T1000 (cell line): Measurements from ENCODE around the gene VARS2.
"Not testable (repeated sequence)": the region's sequence is repeated elsewhere in the genome, so short reads cannot be mapped to it uniquely, and the experiment has no call there.

Source experiments
- DNase-seq: peaks from one replicate; lab custom pipeline; 2025; ENCODE audit warnings: mixed read lengths; lab: John Stamatoyannopoulos, UW

Gene VARS2

DNA sequence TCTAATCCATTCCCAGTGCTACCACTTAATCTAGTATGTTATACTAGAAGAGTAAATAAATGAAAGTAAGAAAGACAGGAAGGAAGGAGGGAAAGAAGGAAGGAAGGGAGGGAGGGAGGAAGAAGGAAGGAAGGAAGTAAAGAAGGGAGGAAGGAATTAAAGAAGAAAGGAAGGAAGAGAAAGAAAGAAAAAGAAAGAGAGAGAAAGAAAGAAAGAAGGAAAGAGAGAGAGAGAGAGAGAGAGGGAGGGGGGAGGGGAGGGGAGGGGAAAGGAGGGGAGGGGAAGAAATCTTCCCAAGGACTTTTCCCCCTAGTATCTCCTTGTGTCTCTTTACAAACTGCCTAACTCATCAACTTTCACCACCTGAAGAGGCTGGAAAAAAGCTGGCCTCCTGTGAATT, 48.7 kb downstream of the VARS2 start:
- no peak for DNase-seq

DNA sequence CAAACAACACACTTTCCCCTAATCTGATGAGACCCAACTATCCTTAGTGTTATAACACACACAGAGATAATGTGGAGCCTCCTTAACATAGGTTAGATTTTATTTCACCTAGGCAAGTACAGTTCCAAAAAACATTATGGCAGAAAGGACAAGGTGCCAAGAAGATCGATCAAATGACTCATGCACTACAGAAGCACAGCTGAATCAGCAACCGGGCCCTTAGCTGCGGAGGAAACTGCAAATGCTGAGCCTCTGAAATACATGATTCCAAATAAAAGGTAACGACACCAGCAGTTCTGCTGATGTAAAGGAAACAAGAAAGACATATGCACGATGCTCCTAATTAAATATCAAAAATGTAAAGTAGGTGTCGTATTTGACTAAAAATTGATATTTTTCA, 49.6 kb downstream of the VARS2 start:
- DNase-seq: no peak

DNA sequence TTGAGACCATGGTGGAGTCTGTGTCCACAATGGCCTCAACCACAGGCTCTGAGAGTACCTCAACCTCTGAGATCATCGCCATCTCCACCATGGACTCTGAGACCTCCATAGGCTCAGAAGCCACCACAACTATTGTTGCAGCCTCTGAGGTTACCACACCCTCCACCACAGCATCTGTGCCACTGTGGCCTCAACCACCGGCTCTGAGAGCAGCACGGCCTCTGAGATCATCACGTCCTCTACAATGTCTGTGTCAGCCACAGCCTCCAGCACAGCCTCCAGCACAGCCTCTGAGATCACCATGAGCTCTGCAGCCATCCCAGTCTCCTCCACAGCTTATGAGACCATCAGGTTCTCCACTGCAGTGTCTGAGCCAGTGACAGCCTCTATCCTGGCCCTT, 50.0 kb downstream of the VARS2 start:
- DNase-seq: no peak

DNA sequence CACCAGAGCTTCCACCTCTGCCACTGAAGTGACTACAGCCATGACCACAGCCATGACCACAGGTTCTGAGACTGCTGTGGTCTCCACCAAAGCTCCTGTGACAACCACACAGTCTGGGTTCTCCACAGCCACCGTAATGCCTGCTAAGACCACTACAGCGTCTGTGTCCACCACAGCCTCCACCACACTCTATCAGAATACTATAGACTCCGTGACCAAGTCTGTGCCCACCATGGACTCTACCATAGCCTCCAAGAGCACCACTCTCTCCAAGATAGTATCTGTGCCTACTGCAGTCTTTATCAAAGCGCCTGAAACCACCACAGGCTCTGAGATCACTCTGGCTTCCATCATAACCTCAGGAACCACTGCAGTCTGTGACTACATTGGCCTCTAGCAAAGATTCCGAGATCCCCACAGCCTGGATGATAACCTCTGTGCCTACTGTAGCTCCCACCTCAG, 51.1 kb downstream of the VARS2 start:
- DNase-seq: no peak

DNA sequence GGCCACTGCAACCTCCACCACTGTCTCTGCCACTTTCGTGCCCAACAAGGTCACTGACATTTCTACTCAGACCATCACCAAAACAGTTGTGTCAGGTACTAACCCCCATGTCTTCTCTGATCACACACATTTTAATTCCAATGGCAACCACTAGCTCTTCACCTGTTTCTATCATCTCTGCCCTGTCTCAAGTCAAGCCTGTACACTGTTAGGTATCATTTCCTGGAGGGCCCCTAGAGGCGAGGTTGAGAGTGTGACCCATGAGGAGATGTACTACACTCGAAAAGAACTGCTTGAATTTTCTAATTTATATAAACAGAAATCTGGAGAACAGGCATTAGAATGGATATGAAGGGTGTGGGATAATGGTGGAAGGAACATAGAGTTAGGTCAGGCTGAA, 52.1 kb downstream of the VARS2 start:
- no peak for DNase-seq

DNA sequence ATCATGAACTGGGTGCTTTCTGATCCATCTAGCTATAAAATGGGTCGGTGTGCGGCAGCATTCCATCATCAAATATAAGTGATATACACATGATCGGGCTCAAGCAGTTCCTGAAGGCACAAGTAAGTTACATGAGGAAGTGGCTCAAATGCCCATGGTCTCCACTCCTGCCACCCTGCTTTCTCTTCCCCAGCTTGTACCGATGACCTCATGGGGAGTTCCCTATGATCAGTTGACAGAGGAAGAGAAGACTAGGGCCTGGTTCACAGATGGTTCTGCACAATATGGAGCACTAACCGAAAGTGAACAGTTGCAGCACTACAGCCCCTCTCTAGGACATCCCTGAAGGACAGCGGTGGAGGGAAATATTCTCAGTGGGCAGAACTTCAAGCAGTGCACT, 55.1 kb downstream of the VARS2 start:
- not testable (repeated sequence) for DNase-seq

DNA sequence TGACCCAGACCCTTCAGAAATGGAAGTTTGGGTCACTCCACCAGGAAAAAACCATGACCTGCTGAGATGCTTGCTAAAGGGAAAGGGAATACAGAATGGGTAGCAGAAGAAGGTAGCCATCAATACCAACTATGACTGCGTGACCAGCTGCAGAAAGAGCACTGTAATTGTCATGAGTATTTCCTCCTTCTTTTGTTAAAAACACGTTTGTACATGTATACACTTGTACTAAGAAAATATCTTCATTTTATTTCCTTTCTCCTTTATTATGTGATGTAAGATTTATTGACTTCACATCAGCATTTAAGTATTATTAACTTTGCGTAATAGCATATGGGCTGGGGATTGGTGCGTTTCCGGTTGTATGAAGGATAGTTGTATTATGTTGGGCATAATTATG, 56.9 kb downstream of the VARS2 start:
- no peak for DNase-seq

DNA sequence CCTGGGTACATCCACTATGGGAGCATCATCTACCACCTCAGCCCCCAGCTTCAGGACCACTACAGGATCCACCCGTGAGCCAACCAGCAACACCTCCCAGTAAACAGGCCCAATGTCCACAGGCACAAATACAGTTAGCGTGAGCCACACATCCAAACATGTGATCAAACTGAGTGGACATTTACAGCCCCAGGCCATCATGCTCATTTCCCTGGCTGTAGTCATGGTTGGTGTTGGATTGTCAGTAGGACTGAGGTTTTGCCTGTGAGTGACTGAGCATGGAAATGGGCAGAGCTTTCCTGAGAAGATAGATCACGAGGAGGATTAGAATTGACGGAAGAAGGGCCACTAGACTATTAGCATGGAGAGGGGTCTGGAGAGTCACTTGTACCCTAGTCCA, 58.8 kb downstream of the VARS2 start:
- no peak for DNase-seq

DNA sequence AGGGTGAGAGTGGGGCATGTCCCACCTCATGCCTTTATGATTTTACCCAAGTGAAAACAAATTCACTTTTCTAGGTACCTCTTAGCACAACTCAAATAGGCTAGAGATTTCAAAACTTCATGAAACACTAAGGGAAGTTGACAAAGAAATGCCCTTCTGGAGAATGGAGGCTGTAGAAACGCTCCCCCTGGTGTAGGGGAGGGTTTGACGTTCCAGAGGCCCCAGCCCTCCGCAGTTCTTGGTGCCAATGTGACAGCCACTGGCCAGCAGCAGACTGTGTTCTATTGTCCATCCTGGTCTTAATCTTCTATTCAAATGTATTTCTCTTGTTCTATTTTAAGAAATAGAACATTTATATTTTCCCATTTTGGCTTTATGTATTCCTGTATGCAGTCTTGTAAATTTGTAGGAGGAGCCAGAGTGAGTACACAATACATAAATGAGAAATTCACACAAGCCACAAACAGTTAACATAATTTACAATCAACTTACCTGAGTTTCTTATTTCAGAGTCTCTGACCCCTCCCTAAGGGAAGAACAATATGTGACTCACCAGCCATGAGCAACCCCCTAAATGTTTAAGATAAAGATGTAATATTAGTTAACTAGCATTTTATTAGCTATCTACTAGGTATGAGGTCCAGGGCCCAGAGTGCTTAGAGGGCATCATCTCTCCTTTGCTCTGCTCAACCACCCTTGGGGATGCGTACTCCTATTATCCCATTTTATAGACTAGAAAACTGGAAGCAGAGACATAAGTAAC, 60.6 kb downstream of the VARS2 start:
- no peak for DNase-seq
